ENCODE data around the gene RPA3.

Gene RPA3

GRCh38 chr7:7739204-7740036 lies 21.0 kb upstream of the RPA3 start:
- Histone ChIP-seq H3K27me3 (ENCODE audit: insufficient read depth, poor library complexity, severe bottlenecking) (no peaks in the 10 kb centered on the region), H3K4me3 (replicated peaks; ENCODE audit: insufficient read depth, low read length) (no peak overlapping the region), H3K27ac (replicated peaks) (no peak overlapping the region)
- no peak for DNase-seq (ENCODE audit: low read depth in 1 of 2, low spot score in 1 of 2)
- TF ChIP-seq POLR2AphosphoS5 (IDR thresholded peaks at IDR 0.05; ENCODE audit: low read depth) (no peak), REST (IDR thresholded peaks at IDR 0.05; ENCODE audit: insufficient replicate concordance, low read depth) (no peak), SPI1 (IDR thresholded peaks at IDR 0.05; ENCODE audit: borderline replicate concordance, low read depth) (no peak), GABPA (IDR thresholded peaks at IDR 0.05; ENCODE audit: low read depth) (no peak), CTCF (IDR thresholded peaks at IDR 0.05; ENCODE audit: insufficient read depth, low read length) (no peak)

- H3K4me3 ChIP-seq (replicated peaks; ENCODE audit: insufficient read depth, low read length) = no peak overlapping the region
- no peak for DNase-seq (ENCODE audit: low read depth in 1 of 2, low spot score in 1 of 2)
- TF ChIP-seq POLR2AphosphoS5 (IDR thresholded peaks at IDR 0.05; ENCODE audit: low read depth) = no peak
- no peak for TF ChIP-seq REST (IDR thresholded peaks at IDR 0.05; ENCODE audit: insufficient replicate concordance, low read depth)
- TF ChIP-seq SPI1 (IDR thresholded peaks at IDR 0.05; ENCODE audit: borderline replicate concordance, low read depth) = no peak
- no peak for TF ChIP-seq GABPA (IDR thresholded peaks at IDR 0.05; ENCODE audit: low read depth)
- no peak for TF ChIP-seq CTCF (IDR thresholded peaks at IDR 0.05; ENCODE audit: insufficient read depth, low read length)
- H3K27ac ChIP-seq (replicated peaks) = no peak overlapping the region
- H3K27me3 ChIP-seq (ENCODE audit: insufficient read depth, poor library complexity, severe bottlenecking) = no peaks in the 10 kb centered on the region
These were observed 20.2 kb upstream of the RPA3 start for GRCh38 chr7:7738622-7739021.

DNA sequence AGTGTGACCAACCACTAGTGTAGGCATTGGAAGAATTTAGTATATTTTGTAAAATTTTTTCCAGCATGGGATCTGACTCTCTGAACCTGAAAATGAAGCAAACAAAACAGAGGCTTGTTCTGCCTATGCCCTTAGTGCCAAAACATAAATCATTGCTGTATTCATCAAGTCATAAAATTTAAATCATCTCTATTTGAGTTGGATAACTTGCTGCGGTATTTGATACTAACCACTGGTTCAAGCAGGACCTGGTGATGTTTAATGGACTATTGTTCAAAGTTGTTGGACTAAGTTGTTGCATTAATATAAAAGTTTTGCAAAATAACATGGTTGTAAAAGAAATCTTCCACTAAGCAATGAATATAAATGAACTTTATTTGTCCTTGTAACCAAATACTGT lies 19.8 kb upstream of the RPA3 start:
- no peak overlapping the region for H3K27ac ChIP-seq (replicated peaks)
- no peak for TF ChIP-seq SPI1 (IDR thresholded peaks at IDR 0.05; ENCODE audit: borderline replicate concordance, low read depth)
- TF ChIP-seq CTCF (IDR thresholded peaks at IDR 0.05; ENCODE audit: insufficient read depth, low read length) = no peak
- TF ChIP-seq POLR2AphosphoS5 (IDR thresholded peaks at IDR 0.05; ENCODE audit: low read depth) = no peak
- no peak for TF ChIP-seq GABPA (IDR thresholded peaks at IDR 0.05; ENCODE audit: low read depth)
- TF ChIP-seq REST (IDR thresholded peaks at IDR 0.05; ENCODE audit: insufficient replicate concordance, low read depth) = no peak
- no peaks in the 10 kb centered on the region for H3K27me3 ChIP-seq (ENCODE audit: insufficient read depth, poor library complexity, severe bottlenecking)
- H3K4me3 ChIP-seq (replicated peaks; ENCODE audit: insufficient read depth, low read length) = no peak overlapping the region
- DNase-seq (ENCODE audit: low read depth in 1 of 2, low spot score in 1 of 2) = no peak

Measured in HL-60 (cell line).